Lung (tissue), 12 donors: ENCODE data around the gene SLC22A14. TPM values are rescaled to one million over a fixed set of nuclear protein-coding genes. Genes with fewer than 3 reads are reported as not detected.

Experiments
- ATAC-seq: fragments of 200-7000 bp; cut with Tn5 transposase; one replicate; pipeline ENCODE4 v1.9.1; 2020; ENCODE audit warnings: moderate number of reproducible peaks; ENCODE audit not compliant: insufficient read depth, low FRiP score
- DNase-seq, 3 donors: peaks; one replicate each; pipeline ENCODE4 v3.0.0-alpha.2; 2013 to 2017
- H3K27ac ChIP-seq, 2 donors: one replicate each; pipeline ENCODE4 v1.5.1; 2013; ENCODE audit warnings: mild to moderate bottlenecking in 2 of 2, moderate library complexity in 2 of 2, control low read depth in 1 of 2, inconsistent platforms in 1 of 2, low read depth in 1 of 2, low read length in 1 of 2
- H3K27me3 ChIP-seq, 3 donors: one replicate each; pipeline ENCODE4 v1.5.1; 2013; ENCODE audit warnings: low read length in 2 of 3; ENCODE audit not compliant: control insufficient read depth in 3 of 3, insufficient read depth in 3 of 3
- H3K36me3 ChIP-seq, 4 donors: one replicate each; pipeline ENCODE4 v1.5.1; 2013; ENCODE audit warnings: low read length in 4 of 4, mild to moderate bottlenecking in 1 of 4, moderate library complexity in 1 of 4; ENCODE audit not compliant: control insufficient read depth in 4 of 4, insufficient read depth in 4 of 4
- H3K4me1 ChIP-seq, 5 donors: one replicate each; pipeline ENCODE4 v1.5.1; 2013; ENCODE audit warnings: low read length in 5 of 5, mild to moderate bottlenecking in 2 of 5, moderate library complexity in 1 of 5; ENCODE audit not compliant: control insufficient read depth in 5 of 5, insufficient read depth in 5 of 5
- H3K4me3 ChIP-seq: one replicate; pipeline ENCODE4 v1.5.1; 2013; ENCODE audit warnings: mild to moderate bottlenecking, control low read depth, moderate library complexity
- H3K9ac ChIP-seq, 2 donors: one replicate each; pipeline ENCODE4 v1.5.1; 2013; ENCODE audit warnings: low read length in 2 of 2, control low read depth in 1 of 2; ENCODE audit not compliant: insufficient read depth in 1 of 2
- H3K9me3 ChIP-seq, 4 donors: one replicate each; pipeline ENCODE4 v1.5.1; 2013; ENCODE audit warnings: low read length in 3 of 4, mild to moderate bottlenecking in 1 of 4, moderate library complexity in 1 of 4; ENCODE audit not compliant: control insufficient read depth in 4 of 4, insufficient read depth in 3 of 4
- CTCF ChIP-seq: IDR thresholded peaks from 2 replicates; pipeline ENCODE4 v1.5.1; 2012; ENCODE audit warnings: mild to moderate bottlenecking; ENCODE audit errors: control extremely low read depth, extremely low read depth
- WGBS, 2 donors: extraction: QIAGEN DNeasy Blood & Tissue Kit; methylation state at CpG; one replicate each; pipeline ENCODE4 v1.1.7; 2013; 5-methylcytosine and 5-hydroxymethylcytosine counted together
- polyA plus RNA-seq, 2 donors: library from polyadenylated mRNA; stranded (reverse); fragments of 200-250 nt; gene quantifications; one replicate each; pipeline ENCODE4 v1.2.1, GENCODE V29; 2013
- total RNA-seq, 2 donors: library from RNA; depleted of rRNA in 1 of 2; stranded (reverse); fragments of >200 nt in 1 of 2; gene quantifications; one replicate each; pipeline ENCODE4 v1.2.1, GENCODE V29; 2014 to 2021
- donor health status: control.
- donor health status: control.
- donor health status: Bipolar disorder and iron deficiency.
- donor health status: healthy.
- donor health status: DM: yes; HTN: yes; CAD: no.

The SLC22A14 gene
- total and polyA plus RNA-seq, 4 donors: 0.06 to 0.07 TPM; not detected in 2

GRCh38 chr3:38264779-38265178, 17.3 kb upstream of the SLC22A14 start:
- Histone ChIP-seq H3K9me3 (no peaks in the 10 kb centered on the region), H3K9ac (peak overlapping the region in 1 of 2 donors; percentile 6), H3K4me3 (no peak overlapping the region), H3K4me1 (peaks cover 0 to 6% (median 0%) of the 10 kb centered on the region in 5 donors), H3K27ac (no peak overlapping the region), H3K27me3 (no peaks in the 10 kb centered on the region), H3K36me3 (no peaks in the 10 kb centered on the region)
- no peak for TF ChIP-seq CTCF
- ATAC-seq (no peak), DNase-seq (no peak)
- WGBS, 2 donors: 80 to 100% methylated on average over 1 of the region's 1 CpG

DNA sequence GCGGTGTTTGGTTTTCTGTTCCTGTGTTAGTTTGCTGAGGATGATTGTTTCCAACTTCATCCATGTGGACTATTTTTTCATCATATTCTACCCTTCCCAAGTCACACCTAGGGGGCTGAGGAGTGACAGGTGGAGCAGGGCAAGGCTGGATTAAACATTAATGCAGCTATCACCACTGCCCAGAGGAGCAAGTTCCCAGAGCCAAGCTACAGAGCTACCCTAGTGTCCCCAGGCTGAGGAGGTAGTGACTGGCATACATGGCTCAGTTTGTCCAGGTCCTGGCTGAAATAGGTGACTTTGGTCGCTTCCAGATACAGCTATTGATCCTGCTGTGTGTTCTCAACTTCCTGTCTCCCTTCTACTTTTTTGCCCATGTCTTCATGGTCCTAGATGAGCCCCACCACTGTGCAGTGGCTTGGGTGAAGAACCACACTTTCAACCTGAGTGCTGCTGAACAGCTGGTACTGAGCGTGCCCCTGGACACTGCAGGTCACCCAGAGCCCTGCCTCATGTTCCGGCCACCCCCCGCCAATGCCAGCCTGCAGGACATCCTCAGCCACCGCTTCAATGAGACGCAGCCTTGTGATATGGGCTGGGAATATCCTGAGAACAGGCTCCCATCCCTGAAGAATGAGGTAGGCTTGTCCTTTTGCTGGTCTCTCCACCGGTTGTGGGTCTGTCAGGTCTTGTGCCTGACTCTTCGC, 16.3 kb upstream of the SLC22A14 start, which contains the start of gene SLC22A13:
TSS of gene SLC22A13 (plus strand) at position 209 of the 704 bp plus-strand sequence. CDS start at position 258, 49 bp downstream.
- Histone ChIP-seq H3K9ac (peak within 1 kb of the TSS in 1 of 2 donors; percentile 6), H3K27me3 (no peaks in the 10 kb centered on the region), H3K4me1 (peaks cover 0 to 6% (median 0%) of the 10 kb centered on the region in 5 donors), H3K4me3 (no peak within 1 kb of the TSS), H3K27ac (no peak within 1 kb of the TSS), H3K36me3 (no peaks in the 10 kb centered on the region), H3K9me3 (no peaks in the 10 kb centered on the region)
- no peak for DNase-seq
- no peak for TF ChIP-seq CTCF
- ATAC-seq: no peak
- 96 to 97% methylated on average over 9 of the region's 9 CpGs for WGBS, 2 donors

DNA sequence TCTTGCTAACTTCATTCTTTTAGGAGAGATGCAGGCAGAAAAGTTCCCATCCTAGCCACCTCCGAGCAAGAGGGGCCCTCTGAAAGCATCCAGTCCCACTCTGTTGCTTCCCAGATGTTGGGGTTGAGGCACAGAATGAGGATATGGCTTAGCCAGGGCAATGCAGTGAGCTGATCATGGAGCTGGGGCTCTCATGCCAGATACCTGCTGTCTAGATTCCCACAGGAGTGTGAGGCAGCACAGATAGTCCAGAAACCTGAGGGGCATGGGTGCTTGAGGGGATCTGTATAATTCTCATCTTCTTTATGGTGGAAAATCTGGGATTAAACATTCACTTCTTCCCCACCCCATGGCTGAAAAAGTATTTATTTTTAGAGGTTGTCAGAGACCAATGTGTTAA, 15.3 kb upstream of the SLC22A14 start:
- WGBS, 2 donors: 93 to 95% methylated on average over 1 of the region's 1 CpG
- DNase-seq (no peak), ATAC-seq (no peak)
- Histone ChIP-seq H3K36me3 (no peaks in the 10 kb centered on the region), H3K4me3 (no peak overlapping the region), H3K27me3 (no peaks in the 10 kb centered on the region), H3K27ac (no peak overlapping the region), H3K4me1 (peaks cover 0 to 6% (median 0%) of the 10 kb centered on the region in 5 donors), H3K9me3 (no peaks in the 10 kb centered on the region), H3K9ac (no peak overlapping the region)
- no peak for TF ChIP-seq CTCF

DNA sequence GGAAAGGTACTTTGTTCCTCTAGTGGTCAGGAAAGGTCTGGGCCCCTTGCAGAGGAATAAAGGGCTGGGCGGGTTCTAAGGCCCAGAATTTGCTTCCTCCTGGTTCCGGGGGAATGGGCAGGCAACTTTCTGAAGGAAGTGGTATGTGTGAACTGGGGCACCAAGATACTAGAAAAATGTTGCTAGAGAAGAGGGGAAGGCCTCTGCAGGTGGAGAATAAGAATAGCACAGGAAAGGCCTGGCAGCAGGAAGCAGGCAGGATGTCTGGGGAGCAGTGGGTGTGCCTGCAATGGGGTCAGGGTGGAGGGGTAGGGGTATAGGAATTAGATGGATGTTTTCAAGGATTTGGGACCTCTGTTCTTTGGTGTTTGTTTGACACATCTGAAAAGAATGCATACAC, 14.4 kb upstream of the SLC22A14 start:
- H3K4me3 ChIP-seq: no peak overlapping the region
- H3K4me1 ChIP-seq: peaks cover 0 to 6% (median 0%) of the 10 kb centered on the region in 5 donors
- H3K27me3 ChIP-seq: no peaks in the 10 kb centered on the region
- H3K9ac ChIP-seq: no peak overlapping the region
- no peak for ATAC-seq
- no peak for DNase-seq
- TF ChIP-seq CTCF: no peak
- H3K27ac ChIP-seq: no peak overlapping the region
- 23 to 50% methylated on average over 2 of the region's 2 CpGs for WGBS, 2 donors
- H3K9me3 ChIP-seq: no peaks in the 10 kb centered on the region
- H3K36me3 ChIP-seq: no peaks in the 10 kb centered on the region
